Karpas-422 (cell line): ENCODE results near the gene SLC25A21. TPM values are rescaled to one million over a fixed set of nuclear protein-coding genes. Genes with fewer than 3 reads are reported as not detected.

Source experiments
- DNase-seq: peaks from one replicate; pipeline ENCODE4 v3.0.0-alpha.2; 2015
- H2AFZ ChIP-seq: fragments of 200-600 bp; sonication (generic); 2 replicates; pipeline ENCODE4 v1.6.1; 2014; ENCODE audit warnings: antibody characterized with exemption, low read length, mixed read lengths
- H3K27ac ChIP-seq: fragments of 200-600 bp; sonication (generic); 2 replicates; pipeline ENCODE4 v1.5.1; 2014; ENCODE audit warnings: mild to moderate bottlenecking, low read length, moderate library complexity
- H3K27me3 ChIP-seq: fragments of 200-600 bp; sonication (generic); 2 replicates; pipeline ENCODE4 v1.6.1; 2014; ENCODE audit warnings: low read length, mixed read lengths
- H3K36me3 ChIP-seq: fragments of 200-600 bp; sonication (generic); 2 replicates; pipeline ENCODE4 v1.6.1; 2014; ENCODE audit warnings: low read length, mixed read lengths; ENCODE audit not compliant: insufficient read depth
- H3K4me1 ChIP-seq: fragments of 200-600 bp; sonication (generic); 2 replicates; pipeline ENCODE4 v1.6.1; 2014; ENCODE audit warnings: mild to moderate bottlenecking, low read length, mixed read lengths
- H3K4me2 ChIP-seq: fragments of 200-600 bp; sonication (generic); 2 replicates; pipeline ENCODE4 v1.6.1; 2014; ENCODE audit warnings: low read length, low read depth, mild to moderate bottlenecking; ENCODE audit not compliant: poor library complexity, severe bottlenecking
- H3K4me3 ChIP-seq: fragments of 200-600 bp; sonication (generic); 2 replicates; pipeline ENCODE4 v1.5.1; 2014; ENCODE audit warnings: mild to moderate bottlenecking, antibody characterized with exemption, low read length, mixed read lengths
- H3K79me2 ChIP-seq: fragments of 200-600 bp; sonication (generic); 2 replicates; pipeline ENCODE4 v1.6.1; 2014; ENCODE audit warnings: mild to moderate bottlenecking, low read length, mixed read lengths
- H3K9ac ChIP-seq: fragments of 200-600 bp; sonication (generic); 2 replicates; pipeline ENCODE4 v1.6.0; 2014; ENCODE audit warnings: low read length
- H3K9me2 ChIP-seq: fragments of 200-600 bp; sonication (generic), shearing (Covaris generic); replicated peaks from 2 replicates; pipeline ENCODE4 v1.6.0; 2014; ENCODE audit warnings: mild to moderate bottlenecking, low read length, moderate library complexity; ENCODE audit not compliant: insufficient read depth
- H3K9me3 ChIP-seq: fragments of 300-700, 200-600 bp; sonication (generic); 2 replicates; pipeline ENCODE4 v1.6.1; 2014; ENCODE audit warnings: low read length, mixed read lengths
- H4K20me1 ChIP-seq: fragments of 200-600 bp; sonication (generic); 2 replicates; pipeline ENCODE4 v1.6.1; 2014; ENCODE audit warnings: mild to moderate bottlenecking, antibody characterized with exemption, low read length, low read depth; ENCODE audit not compliant: insufficient read depth
- small RNA-seq: library from RNA; depleted of rRNA; stranded (forward); fragments of <200 nt; gene quantifications from one replicate; pipeline ENCODE3, GENCODE V24; 2014
- total RNA-seq: library from RNA; depleted of rRNA; stranded (reverse); fragments of >200 nt; shearing (Covaris generic); gene quantifications from 2 replicates; pipeline ENCODE4 v1.2.3, GENCODE V29; 2014; ENCODE audit warnings: low replicate concordance; rRNA removed

The SLC25A21 gene
- total RNA-seq, 1 experiment from 2014 or later: 1.5 TPM

DNA sequence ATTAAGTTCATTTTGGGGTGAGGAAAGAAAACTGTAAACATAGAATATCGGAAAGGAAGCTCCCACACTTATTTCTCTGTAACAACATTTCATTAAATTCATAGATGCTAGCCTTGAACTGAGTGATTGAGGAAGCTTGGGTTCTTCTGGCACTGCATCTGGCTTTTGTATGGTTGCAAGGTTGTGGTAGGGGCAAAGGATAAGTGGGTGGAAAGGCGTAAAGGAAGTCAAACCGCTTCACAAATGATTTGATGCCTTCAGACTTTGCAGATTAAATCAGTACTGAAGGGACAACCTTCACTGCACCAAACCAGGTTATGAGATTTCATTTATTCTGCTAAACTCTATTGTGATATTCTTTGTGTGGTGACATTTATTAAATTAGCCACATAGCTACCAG lies 538.8 kb downstream of the SLC25A21 start:
- Histone ChIP-seq H3K9ac (no peak overlapping the region), H3K36me3 (no peaks in the 10 kb centered on the region), H3K4me2 (no peak overlapping the region), H4K20me1 (no peaks in the 10 kb centered on the region), H3K27ac (no peak overlapping the region), H3K4me3 (no peak overlapping the region), H3K4me1 (peaks cover 16% of the 10 kb centered on the region), H3K79me2 (no peaks in the 10 kb centered on the region), H3K9me3 (no peaks in the 10 kb centered on the region), H3K9me2 (no peaks in the 10 kb centered on the region), H2AFZ (no peak overlapping the region), H3K27me3 (no peaks in the 10 kb centered on the region)
- no peak for DNase-seq

Small RNA genes within 50 kb of the gene (small RNA-seq; reads per million reads assigned to genes)
- not detected for gene MIR4503
- gene RNU6-273P: not detected

Other genes starting within 250 kb of the SLC25A21 start
- not detected in 2 replicates for gene MIPOL1, start 25.3 kb upstream of the SLC25A21 start, total RNA-seq